PC-9 (cell line): ENCODE results near the gene IPO4. TPM values are rescaled to one million over a fixed set of nuclear protein-coding genes. Genes with fewer than 3 reads are reported as not detected.
A peak's percentile ranks its signal among the peaks of the same experiment; 100 is the strongest.

Source experiments
- BruUV-seq: library from RNA; stranded (reverse); fragments of 400-500 nt; replicated peaks from 2 replicates; lab custom pipeline; 2021; lab: Mats Ljungman, UMichigan
- CTCF ChIA-PET: fragments of 300-600 bp; sonication (Branson Sonifier 250); formaldehyde crosslinking; loops from one replicate; lab custom pipeline; 2022; ENCODE audit warnings: antibody characterized with exemption; lab: Charles Lee
- POLR2A ChIA-PET: fragments of 300-600 bp; sonication (Branson Sonifier 250); formaldehyde crosslinking; loops from one replicate; lab custom pipeline; 2022; ENCODE audit warnings: antibody characterized with exemption; ENCODE audit not compliant: unreplicated experiment; lab: Charles Lee
- DNase-seq, 2 experiments: peaks; one replicate each; pipeline versions ENCODE4 v3.0.0 to v3.0.0-alpha.2; 2015 to 2022; ENCODE audit warnings: mixed read lengths in 1 of 2
- H2AFZ ChIP-seq: fragments of 200-600 bp; sonication (generic); 2 replicates; pipeline ENCODE4 v1.8.1; 2017; ENCODE audit warnings: antibody characterized with exemption
- H3F3A ChIP-seq: fragments of 200-600 bp; sonication (generic); 2 replicates; pipeline ENCODE4 v1.8.1; 2017; ENCODE audit warnings: antibody characterized with exemption, mild to moderate bottlenecking, low read depth; ENCODE audit not compliant: insufficient read depth
- H3K27ac ChIP-seq: fragments of 200-600 bp; sonication (generic); 2 replicates; pipeline ENCODE4 v1.6.1; 2016; ENCODE audit warnings: mixed run types
- H3K27me3 ChIP-seq: fragments of 200-600 bp; sonication (generic); 2 replicates; pipeline ENCODE4 v1.6.1; 2016; ENCODE audit warnings: low read depth, mixed run types; ENCODE audit not compliant: insufficient read depth
- H3K36me3 ChIP-seq: fragments of 200-600 bp; sonication (generic); 2 replicates; pipeline ENCODE4 v1.6.1; 2016; ENCODE audit warnings: low read depth, mixed run types
- H3K4me1 ChIP-seq: fragments of 200-600 bp; sonication (generic); replicated peaks from 2 replicates; pipeline ENCODE4 v1.6.1; 2016; ENCODE audit warnings: mixed run types; ENCODE audit not compliant: insufficient read depth
- H3K4me2 ChIP-seq: fragments of 200-600 bp; sonication (generic); 2 replicates; pipeline ENCODE4 v1.6.1; 2017; ENCODE audit warnings: mixed run types
- H3K4me3 ChIP-seq: fragments of 200-600 bp; sonication (generic); 2 replicates; pipeline ENCODE4 v1.6.1; 2016; ENCODE audit warnings: mixed run types
- H3K79me2 ChIP-seq: fragments of 200-600 bp; sonication (generic); 2 replicates; pipeline ENCODE4 v1.6.1; 2017; ENCODE audit warnings: low read depth, mixed run types
- H3K9me2 ChIP-seq: fragments of 200-600 bp; sonication (generic); 2 replicates; pipeline ENCODE4 v1.8.1; 2017; ENCODE audit warnings: mild to moderate bottlenecking; ENCODE audit not compliant: insufficient read depth
- H3K9me3 ChIP-seq: fragments of 200-600 bp; sonication (generic); 2 replicates; pipeline ENCODE4 v1.8.1; 2016; ENCODE audit warnings: low read depth; ENCODE audit not compliant: insufficient read depth
- H4K20me1 ChIP-seq: fragments of 200-600 bp; sonication (generic); 2 replicates; pipeline ENCODE4 v1.8.1; 2017; ENCODE audit not compliant: insufficient read depth
- CTCF ChIP-seq: fragments of 200-600 bp; sonication (generic); conservative IDR thresholded peaks from 2 replicates; pipeline ENCODE4 v1.6.1; 2017; ENCODE audit warnings: mixed run types, antibody characterized with exemption, mild to moderate bottlenecking, moderate library complexity
- EZH2 ChIP-seq: fragments of 200-600 bp; sonication (generic); IDR thresholded peaks from 2 replicates; pipeline ENCODE4 v1.8.0; 2017; ENCODE audit warnings: antibody characterized with exemption, low read depth
- intact Hi-C: fragments of 100-400 bp; cut with micrococcal nuclease; formaldehyde crosslinking; loops from one replicate; pipeline ENCODE4 v1.10.0; 2022; ENCODE audit not compliant: unreplicated experiment
- total RNA-seq: library from RNA; stranded (reverse); gene quantifications from 2 replicates; pipeline ENCODE4 v1.2.3, GENCODE V29; 2021

Gene IPO4
- total RNA-seq, 1 experiment from 2014 or later = 44.1 TPM

GRCh38 chr14:24162093-24162492 lies 26.5 kb downstream of the IPO4 start:
- TF ChIP-seq CTCF (no peak), EZH2 (no peak)
- no peaks in the 10 kb centered on the region for H3K9me2 ChIP-seq
- ChIA-PET POLR2A (no interaction called here), CTCF (interaction anchor here (1.2 kb wide), 2 partner anchors 26 to 52 kb away, joined by 3 to 13 read pairs; partner anchors contain the start of gene IPO4)
- no peaks in the 10 kb centered on the region for H3K27me3 ChIP-seq
- no peak for DNase-seq
- H3F3A ChIP-seq = no peaks in the 10 kb centered on the region; the same call in 1 of the 2 replicates
- no peak overlapping the region for H3K4me3 ChIP-seq
- H3K27ac ChIP-seq = no peak overlapping the region
- no peaks in the 10 kb centered on the region for H4K20me1 ChIP-seq
- 0 out of 2 replicates have a peak overlapping the region, but pooled peaks have one; percentile 76 for H3K4me2 ChIP-seq
- H3K9me3 ChIP-seq = no peaks in the 10 kb centered on the region
- TSS peak; percentile 51 for BruUV-seq
- peaks cover 13% of the 10 kb centered on the region for H3K4me1 ChIP-seq
- H3K36me3 ChIP-seq = no peaks in the 10 kb centered on the region; the same call in 1 of the 2 replicates
- no peaks in the 10 kb centered on the region for H3K79me2 ChIP-seq
- H2AFZ ChIP-seq = no peak overlapping the region
- intact Hi-C loops = loop anchor here (5.0 kb wide), 1 partner anchor 70 kb away; the partner anchor contains the start of gene PCK2

GRCh38 chr14:24160850-24161804 lies 27.5 kb downstream of the IPO4 start, which contains the start of gene IRF9:
IRF9 (plus strand) TSS chr14:24161265; CDS start chr14:24162145, 880 bp downstream.
- intact Hi-C loops = loop anchor here (1.0 to 5.0 kb wide), 4 partner anchors 27 to 102 kb away; partner anchors contain the start of genes CHMP4A, IPO4 and PCK2
- Histone ChIP-seq H3K4me1 (peaks cover 13% of the 10 kb centered on the region), H3K4me3 (peak within 1 kb of the TSS; percentile 41; the same call in 1 of the 2 replicates), H3K36me3 (no peaks in the 10 kb centered on the region; the same call in 1 of the 2 replicates), H2AFZ (no peak within 1 kb of the TSS), H3F3A (no peaks in the 10 kb centered on the region; the same call in 1 of the 2 replicates), H3K79me2 (no peaks in the 10 kb centered on the region), H3K27ac (no peak within 1 kb of the TSS), H3K9me2 (no peaks in the 10 kb centered on the region), H3K27me3 (no peaks in the 10 kb centered on the region), H3K4me2 (peak within 1 kb of the TSS; percentile 76), H4K20me1 (no peaks in the 10 kb centered on the region), H3K9me3 (no peaks in the 10 kb centered on the region)
- DNase-seq = peak; percentile 82 to 95
- TF ChIP-seq CTCF = peak; percentile 88
- no peak for TF ChIP-seq EZH2
- ChIA-PET CTCF (interaction anchor here (0.5 to 1.2 kb wide), 12 partner anchors 10 to 613 kb away, joined by 3 to 13 read pairs (median 4); partner anchors contain the start of genes DCAF11, EMC9, IPO4 and NRL), POLR2A (interaction anchor here (0.5 to 0.8 kb wide), 5 partner anchors 20 to 52 kb away, joined by 3 to 5 read pairs (median 3); partner anchors contain the start of genes CHMP4A and EMC9)
- no TSS peak for BruUV-seq

- intact Hi-C loops = loop anchor here (2.0 to 5.0 kb wide), 2 partner anchors 68 to 102 kb away; partner anchors contain the start of gene PCK2
- H3K36me3 ChIP-seq = no peaks in the 10 kb centered on the region; the same call in 1 of the 2 replicates
- no peaks in the 10 kb centered on the region for H3K27me3 ChIP-seq
- POLR2A ChIA-PET = interaction anchor here (0.5 to 0.6 kb wide), 2 partner anchors 21 to 53 kb away, joined by 3 read pairs; partner anchors contain the start of gene CHMP4A
- no peaks in the 10 kb centered on the region; the same call in 1 of the 2 replicates for H3F3A ChIP-seq
- H3K79me2 ChIP-seq = no peaks in the 10 kb centered on the region
- BruUV-seq = no TSS peak
- H4K20me1 ChIP-seq = no peaks in the 10 kb centered on the region
- no peaks in the 10 kb centered on the region for H3K9me2 ChIP-seq
- H3K27ac ChIP-seq = no peak overlapping the region
- TF ChIP-seq EZH2 (no peak), CTCF (no peak)
- H3K4me3 ChIP-seq = no peak overlapping the region
- H3K4me1 ChIP-seq = peaks cover 13% of the 10 kb centered on the region
- no peak for DNase-seq
- CTCF ChIA-PET = interaction anchor here (1.2 kb wide), 2 partner anchors 24 to 52 kb away, joined by 5 to 6 read pairs; partner anchors contain the start of gene PSME1
- peak overlapping the region; percentile 14; the same call in 1 of the 2 replicates for H3K4me2 ChIP-seq
- H3K9me3 ChIP-seq = no peaks in the 10 kb centered on the region
- H2AFZ ChIP-seq = no peak overlapping the region
These were observed 28.1 kb downstream of the IPO4 start for GRCh38 chr14:24160499-24160849.
